Osteoblast (primary cell): ENCODE results near the gene LYRM1. TPM values are rescaled to one million over a fixed set of nuclear protein-coding genes. Genes with fewer than 3 reads are reported as not detected.
A peak's percentile ranks its signal among the peaks of the same experiment; 100 is the strongest.

ENCODE experiments used
- DNase-seq: peaks from one replicate; pipeline ENCODE4 v3.0.0; 2011; ENCODE audit warnings: low spot score, mixed read lengths; ENCODE audit not compliant: insufficient read length; ENCODE audit errors: missing footprints
- H2AFZ ChIP-seq: 2 replicates; pipeline ENCODE4 v1.6.0; 2011; ENCODE audit warnings: mild to moderate bottlenecking, low read length
- H3K27ac ChIP-seq: 2 replicates; pipeline ENCODE4 v1.5.1; 2011; ENCODE audit warnings: mild to moderate bottlenecking, low read depth, low read length, moderate library complexity
- H3K27me3 ChIP-seq: 2 replicates; pipeline ENCODE4 v1.6.0; 2012; ENCODE audit warnings: mild to moderate bottlenecking, control low read depth, inconsistent platforms, low read length, moderate library complexity; ENCODE audit not compliant: insufficient read depth
- H3K36me3 ChIP-seq: 2 replicates; pipeline ENCODE4 v1.5.1; 2011; ENCODE audit warnings: mild to moderate bottlenecking, low read length, control low read depth, moderate library complexity; ENCODE audit not compliant: insufficient read depth
- H3K4me1 ChIP-seq: 2 replicates; pipeline ENCODE4 v1.5.1; 2011; ENCODE audit warnings: mild to moderate bottlenecking, low read length, control low read depth, moderate library complexity; ENCODE audit not compliant: insufficient read depth
- H3K4me2 ChIP-seq: 2 replicates; pipeline ENCODE4 v1.6.0; 2011; ENCODE audit warnings: mild to moderate bottlenecking, low read length; ENCODE audit not compliant: insufficient read depth
- H3K4me3 ChIP-seq: fragments of 200-600 bp; sonication (generic); 3 replicates; pipeline ENCODE4 v1.5.1; 2012; ENCODE audit warnings: mild to moderate bottlenecking, low read length, inconsistent platforms; ENCODE audit not compliant: insufficient read depth
- H3K79me2 ChIP-seq: 2 replicates; pipeline ENCODE4 v1.6.0; 2012; ENCODE audit warnings: mild to moderate bottlenecking, low read length, control low read depth, inconsistent platforms; ENCODE audit not compliant: insufficient read depth
- H3K9me3 ChIP-seq: 2 replicates; pipeline ENCODE4 v1.5.1; 2011; ENCODE audit warnings: low read depth, low read length, control low read depth
- H4K20me1 ChIP-seq: 2 replicates; pipeline ENCODE4 v1.6.0; 2012; ENCODE audit warnings: mild to moderate bottlenecking, low read length, control low read depth; ENCODE audit not compliant: insufficient read depth
- CTCF ChIP-seq: IDR thresholded peaks from 2 replicates; pipeline ENCODE4 v1.5.1; 2011; ENCODE audit warnings: mild to moderate bottlenecking, low read depth, low read length, moderate library complexity; ENCODE audit errors: extremely low read depth
- total RNA-seq: library from RNA; depleted of rRNA; stranded (reverse); fragments of >200 nt; gene quantifications from 2 replicates; pipeline ENCODE4 v1.2.3, GENCODE V29; 2012

LYRM1 gene
- total RNA-seq, 1 donor, result 44.9 TPM

DNA sequence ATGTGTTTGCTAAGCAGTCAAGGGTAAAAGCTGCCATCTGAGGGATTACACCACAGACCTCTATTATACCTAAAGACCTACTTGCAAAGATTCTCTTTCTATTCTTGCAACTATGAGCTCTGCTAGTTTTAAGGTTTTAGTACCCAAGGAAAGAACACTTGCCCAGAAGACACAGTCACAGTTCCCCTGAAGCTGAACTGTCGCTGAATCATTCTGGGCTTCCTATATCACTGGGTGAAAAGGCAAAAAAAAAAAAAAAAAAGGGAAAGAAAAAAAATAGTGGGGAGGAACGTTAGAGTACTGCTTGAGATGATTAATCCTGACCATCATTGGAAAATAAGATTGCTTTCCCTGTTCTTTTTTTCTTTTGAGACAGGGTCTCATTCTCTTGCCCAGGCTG is 37.9 kb downstream of the LYRM1 start:
- H3K9me3 ChIP-seq, result no peaks in the 10 kb centered on the region
- peak overlapping the region; percentile 28 for H3K4me2 ChIP-seq
- no peaks in the 10 kb centered on the region for H3K27me3 ChIP-seq
- H3K4me3 ChIP-seq, result no peak overlapping the region
- DNase-seq, result peak; percentile 86
- H3K4me1 ChIP-seq, result peaks cover 7% of the 10 kb centered on the region
- H4K20me1 ChIP-seq, result no peaks in the 10 kb centered on the region
- H3K36me3 ChIP-seq, result no peaks in the 10 kb centered on the region
- TF ChIP-seq CTCF, result no peak
- H2AFZ ChIP-seq, result peak overlapping the region; percentile 67
- no peaks in the 10 kb centered on the region for H3K79me2 ChIP-seq
- H3K27ac ChIP-seq, result peak overlapping the region; percentile 33

- Histone ChIP-seq H4K20me1 (no peaks in the 10 kb centered on the region), H3K4me1 (peaks cover 7% of the 10 kb centered on the region), H2AFZ (no peak overlapping the region), H3K79me2 (no peaks in the 10 kb centered on the region), H3K4me3 (no peak overlapping the region), H3K4me2 (no peak overlapping the region), H3K9me3 (no peaks in the 10 kb centered on the region), H3K36me3 (no peaks in the 10 kb centered on the region), H3K27me3 (no peaks in the 10 kb centered on the region), H3K27ac (no peak overlapping the region)
- no peak for DNase-seq
- no peak for TF ChIP-seq CTCF
Measured at GRCh38 chr16:20939611-20940010, 39.0 kb downstream of the LYRM1 start.

GRCh38 chr16:20940871-20941635 is 40.5 kb downstream of the LYRM1 start:
- TF ChIP-seq CTCF, result no peak
- no peak overlapping the region for H3K4me3 ChIP-seq
- no peaks in the 10 kb centered on the region for H4K20me1 ChIP-seq
- H3K79me2 ChIP-seq, result no peaks in the 10 kb centered on the region
- no peak overlapping the region for H3K27ac ChIP-seq
- DNase-seq, result no peak
- no peaks in the 10 kb centered on the region for H3K27me3 ChIP-seq
- peaks cover 7% of the 10 kb centered on the region for H3K4me1 ChIP-seq
- no peak overlapping the region for H3K4me2 ChIP-seq
- no peaks in the 10 kb centered on the region for H3K9me3 ChIP-seq
- no peak overlapping the region for H2AFZ ChIP-seq
- H3K36me3 ChIP-seq, result no peaks in the 10 kb centered on the region

DNA sequence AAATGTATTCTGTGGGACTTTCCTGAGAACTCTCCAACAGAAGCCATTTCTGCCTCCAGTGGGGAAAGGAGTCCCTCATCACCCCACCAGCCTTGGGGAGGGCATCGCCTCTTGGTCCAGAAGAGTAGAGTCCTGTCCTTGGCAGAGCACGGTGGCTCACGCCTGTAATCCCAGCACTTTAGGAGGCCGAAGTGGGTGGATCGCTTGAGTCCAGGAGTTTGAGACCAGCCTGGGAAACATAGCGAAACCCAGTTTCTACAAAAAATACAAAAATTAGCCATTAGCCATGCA is 41.0 kb downstream of the LYRM1 start:
- no peaks in the 10 kb centered on the region for H4K20me1 ChIP-seq
- H3K36me3 ChIP-seq, result no peaks in the 10 kb centered on the region
- H3K79me2 ChIP-seq, result no peaks in the 10 kb centered on the region
- peaks cover 7% of the 10 kb centered on the region for H3K4me1 ChIP-seq
- no peak for TF ChIP-seq CTCF
- H3K9me3 ChIP-seq, result no peaks in the 10 kb centered on the region
- no peak overlapping the region for H3K4me2 ChIP-seq
- H2AFZ ChIP-seq, result no peak overlapping the region
- H3K27ac ChIP-seq, result no peak overlapping the region
- no peak overlapping the region for H3K4me3 ChIP-seq
- no peak for DNase-seq
- H3K27me3 ChIP-seq, result no peaks in the 10 kb centered on the region
